HCT116 (cell line): ENCODE results near the gene CNN1. TPM values are rescaled to one million over a fixed set of nuclear protein-coding genes. Genes with fewer than 3 reads are reported as not detected.

Experiments used
- ATAC-seq: fragments of 200-7000 bp; cut with Tn5 transposase; 2 replicates; pipeline ENCODE4 v1.9.1; 2020; ENCODE audit warnings: mild to moderate bottlenecking, moderate library complexity
- BruUV-seq: library from RNA; stranded (reverse); fragments of 400-500 nt; replicated peaks from 2 replicates; lab custom pipeline; 2021; lab: Mats Ljungman, UMichigan
- CTCF ChIA-PET: fragments of 300-600 bp; sonication (Branson Sonifier 250); formaldehyde crosslinking; loops from one replicate; lab custom pipeline; 2021; ENCODE audit warnings: antibody characterized with exemption; lab: Charles Lee
- POLR2A ChIA-PET: fragments of 300-600, 350-600 bp; sonication (Branson Sonifier 250); formaldehyde crosslinking; loops from one replicate; lab custom pipeline; 2021; ENCODE audit warnings: antibody characterized with exemption; lab: Charles Lee
- RAD21 ChIA-PET, 2 experiments: fragments of 300-600 bp; sonication (Branson Sonifier 250); formaldehyde crosslinking; loops; one replicate each; lab custom pipeline; 2023; ENCODE audit warnings: low total read pairs in 2 of 2; ENCODE audit not compliant: uncharacterized antibody in 2 of 2, unreplicated experiment in 2 of 2, low non-redundant PET in 1 of 2; lab: Charles Lee
- DNase-seq: peaks from one replicate; pipeline ENCODE4 v3.0.0-alpha.2; 2010; ENCODE audit warnings: low read depth, low spot score
- H2AFZ ChIP-seq: fragments of 200-600 bp; shearing (Covaris generic), sonication (generic); 2 replicates; pipeline ENCODE4 v1.6.1; 2017; ENCODE audit warnings: low read depth, mixed run types, mixed read lengths, antibody characterized with exemption, low read length; ENCODE audit not compliant: poor library complexity, severe bottlenecking
- H3K27ac ChIP-seq: 2 replicates; pipeline ENCODE4 v1.5.1; 2012; ENCODE audit warnings: low read depth, low read length
- H3K27me3 ChIP-seq: fragments of 200-600 bp; sonication (generic); 2 replicates; pipeline ENCODE4 v1.6.1; 2016; ENCODE audit warnings: mixed run types, low read length, mixed read lengths; ENCODE audit not compliant: insufficient read depth
- H3K36me3 ChIP-seq, 2 experiments: fragments of 200-500 bp in 1 of 2; fragments of 200-600 bp in 1 of 2; sonication (Bioruptor generic) in 1 of 2; sonication (generic) in 1 of 2; 2 replicates each; pipeline versions ENCODE4 v1.5.1 to v1.6.1; 2014 to 2016; ENCODE audit warnings: low read length in 2 of 2, inconsistent platforms in 1 of 2, mixed read lengths in 1 of 2, mixed run types in 1 of 2; ENCODE audit not compliant: insufficient read depth in 2 of 2, control insufficient read depth in 1 of 2
- H3K4me1 ChIP-seq, 2 experiments: fragments of 200-600 bp in 1 of 2; sonication (generic) in 1 of 2; 2 replicates each; pipeline versions ENCODE4 v1.5.1 to v1.6.1; 2012 to 2017; ENCODE audit warnings: low read length in 2 of 2, inconsistent platforms in 1 of 2, mild to moderate bottlenecking in 1 of 2, mixed read lengths in 1 of 2, mixed run types in 1 of 2, moderate library complexity in 1 of 2; ENCODE audit not compliant: insufficient read depth in 2 of 2, control insufficient read depth in 1 of 2
- H3K4me2 ChIP-seq: fragments of 200-600 bp; sonication (generic); 2 replicates; pipeline ENCODE4 v1.6.1; 2017; ENCODE audit warnings: mixed run types, low read length, mixed read lengths
- H3K4me3 ChIP-seq, 2 experiments: fragments of 200-600 bp in 1 of 2; sonication (generic) in 1 of 2; replicated peaks in 1 of 2; 2 replicates each; pipeline ENCODE4 v1.5.1; 2011 to 2016; ENCODE audit warnings: low read length in 2 of 2, control low read depth in 1 of 2, low read depth in 1 of 2, mild to moderate bottlenecking in 1 of 2, mixed read lengths in 1 of 2, mixed run types in 1 of 2
- H3K79me2 ChIP-seq: fragments of 200-600 bp; sonication (generic); 2 replicates; pipeline ENCODE4 v1.6.1; 2017; ENCODE audit warnings: mild to moderate bottlenecking, mixed run types, low read length, moderate library complexity, mixed read lengths; ENCODE audit not compliant: insufficient read depth
- H3K9ac ChIP-seq: fragments of 200-600 bp; sonication (generic); 2 replicates; pipeline ENCODE4 v1.6.1; 2016; ENCODE audit warnings: low read length, mixed read lengths
- H3K9me2 ChIP-seq: fragments of 200-600 bp; sonication (generic), shearing (Covaris generic); 2 replicates; pipeline ENCODE4 v1.6.1; 2017; ENCODE audit warnings: mixed run types, mild to moderate bottlenecking, moderate library complexity; ENCODE audit not compliant: insufficient read depth
- H3K9me3 ChIP-seq, 2 experiments: fragments of 200-500 bp in 1 of 2; fragments of 200-600 bp in 1 of 2; sonication (Bioruptor generic) in 1 of 2; sonication (generic) in 1 of 2; 2 replicates each; pipeline ENCODE4 v1.6.1; 2014 to 2017; ENCODE audit warnings: low read length in 2 of 2, mixed read lengths in 2 of 2, inconsistent platforms in 1 of 2, low read depth in 1 of 2, mild to moderate bottlenecking in 1 of 2, mixed run types in 1 of 2, moderate library complexity in 1 of 2; ENCODE audit not compliant: control insufficient read depth in 1 of 2, insufficient read depth in 1 of 2
- H4K20me1 ChIP-seq: fragments of 200-600 bp; sonication (generic), shearing (Covaris generic); 2 replicates; pipeline ENCODE4 v1.6.1; 2017; ENCODE audit warnings: mixed run types, mild to moderate bottlenecking, moderate library complexity; ENCODE audit not compliant: insufficient read depth
- CBX3 ChIP-seq: IDR thresholded peaks from 2 replicates; pipeline ENCODE4 v1.6.1; 2012; ENCODE audit warnings: low read depth
- CTCF ChIP-seq, 3 experiments: fragments of 200-600 bp in 1 of 3; sonication (generic) in 1 of 3; IDR thresholded peaks in 2 of 3; conservative IDR thresholded peaks in 1 of 3; 2 replicates each; pipeline ENCODE4 v1.5.1; 2012 to 2017; ENCODE audit warnings: low read depth in 2 of 3, low read length in 2 of 3, antibody characterized with exemption in 1 of 3, borderline replicate concordance in 1 of 3, control low read depth in 1 of 3, mild to moderate bottlenecking in 1 of 3, mixed read lengths in 1 of 3, mixed run types in 1 of 3, moderate library complexity in 1 of 3; ENCODE audit not compliant: insufficient read depth in 1 of 3
- EGR1 ChIP-seq: IDR thresholded peaks from 2 replicates; pipeline ENCODE4 v1.6.1; 2012; ENCODE audit warnings: low read depth
- ELF1 ChIP-seq: IDR thresholded peaks from 2 replicates; pipeline ENCODE4 v1.6.1; 2012; ENCODE audit warnings: low read depth, borderline replicate concordance
- EZH2 ChIP-seq: fragments of 200-600 bp; sonication (generic); IDR thresholded peaks from 2 replicates; pipeline ENCODE4 v1.6.1; 2017; ENCODE audit warnings: antibody characterized with exemption, mixed run types
- EZH2phosphoT487 ChIP-seq: fragments of 200-600 bp; IDR thresholded peaks from 2 replicates; pipeline ENCODE4 v1.6.1; 2018; ENCODE audit warnings: antibody characterized with exemption, borderline replicate concordance
- FOSL1 ChIP-seq: IDR thresholded peaks from 2 replicates; pipeline ENCODE4 v1.6.1; 2012; ENCODE audit warnings: low read depth
- JUND ChIP-seq: IDR thresholded peaks from 2 replicates; pipeline ENCODE4 v1.6.1; 2012
- MAX ChIP-seq: IDR thresholded peaks from 2 replicates; pipeline ENCODE4 v1.6.1; 2012
- POLR2A ChIP-seq: IDR thresholded peaks from 2 replicates; pipeline ENCODE4 v1.7.0; 2011; ENCODE audit warnings: borderline replicate concordance; ENCODE audit not compliant: insufficient read depth, insufficient read length; ENCODE audit errors: extremely low read depth
- POLR2AphosphoS5 ChIP-seq: IDR thresholded peaks from 2 replicates; pipeline ENCODE4 v1.6.1; 2011; ENCODE audit warnings: mild to moderate bottlenecking, low read depth, low read length, moderate library complexity
- RAD21 ChIP-seq: IDR thresholded peaks from 2 replicates; pipeline ENCODE4 v1.6.1; 2012; ENCODE audit warnings: low read depth, mild to moderate bottlenecking
- REST ChIP-seq: IDR thresholded peaks from 2 replicates; pipeline ENCODE4 v1.6.1; 2012; ENCODE audit warnings: low read depth
- SIN3A ChIP-seq: IDR thresholded peaks from 2 replicates; pipeline ENCODE4 v1.6.1; 2012; ENCODE audit warnings: low read depth
- SP1 ChIP-seq: IDR thresholded peaks from 2 replicates; pipeline ENCODE4 v1.6.1; 2012; ENCODE audit warnings: low read depth
- SRF ChIP-seq: IDR thresholded peaks from 2 replicates; pipeline ENCODE4 v1.6.1; 2012; ENCODE audit warnings: low read depth
- TCF7L2 ChIP-seq: IDR thresholded peaks from 2 replicates; pipeline ENCODE4 v1.7.0; 2011; ENCODE audit warnings: borderline replicate concordance, inconsistent platforms; ENCODE audit not compliant: insufficient read depth, insufficient read length; ENCODE audit errors: extremely low read depth
- ZBTB33 ChIP-seq: IDR thresholded peaks from 2 replicates; pipeline ENCODE4 v1.6.1; 2011; ENCODE audit warnings: mild to moderate bottlenecking, low read length, moderate library complexity; ENCODE audit not compliant: insufficient replicate concordance; ENCODE audit errors: extremely low read depth
- ZFX ChIP-seq: fragments of 450-650 bp; IDR thresholded peaks from 2 replicates; pipeline ENCODE4 v1.6.1; 2017
- intact Hi-C: fragments of 100-400 bp; cut with micrococcal nuclease; formaldehyde crosslinking; loops from 2 replicates; pipeline ENCODE4 v1.10.0; 2022
- total RNA-seq: library from RNA; stranded (reverse); gene quantifications from one replicate; pipeline ENCODE4 v1.2.1, GENCODE V29; 2021; ENCODE audit not compliant: unreplicated experiment

The CNN1 gene
- total RNA-seq, 1 experiment from 2014 or later, result 0.64 TPM

GRCh38 chr19:11513946-11514345, 24.7 kb upstream of the CNN1 start:
- H3K9me3 ChIP-seq, result no peaks in the 10 kb centered on the region
- no peak overlapping the region for H3K9ac ChIP-seq
- H3K27ac ChIP-seq, result no peak overlapping the region
- H2AFZ ChIP-seq, result no peak overlapping the region
- H3K9me2 ChIP-seq, result no peaks in the 10 kb centered on the region
- H3K4me2 ChIP-seq, result no peak overlapping the region
- no peaks in the 10 kb centered on the region; a peak in 2 of 4 replicates for H3K36me3 ChIP-seq
- H3K27me3 ChIP-seq, result no peaks in the 10 kb centered on the region
- ChIA-PET RAD21 (no interaction called here), CTCF (no interaction called here), POLR2A (no interaction called here)
- ATAC-seq (no peak), DNase-seq (no peak)
- TF ChIP-seq JUND (no peak), RAD21 (no peak), ELF1 (no peak), FOSL1 (no peak), ZBTB33 (no peak), POLR2A (no peak), SRF (no peak), CTCF (IDR thresholded peaks at IDR 0.05 in 2 of 3, conservative IDR thresholded peaks at IDR 0.05 in 1 of 3; ENCODE audit: borderline replicate concordance in 1 of 3, insufficient read depth in 1 of 3, low read depth in 2 of 3, low read length in 2 of 3) (no peak), CBX3 (no peak), SIN3A (no peak), EZH2phosphoT487 (no peak), EGR1 (no peak), POLR2AphosphoS5 (no peak), TCF7L2 (no peak), SP1 (no peak), ZFX (no peak), EZH2 (no peak), REST (no peak), MAX (no peak)
- no peak overlapping the region for H3K4me3 ChIP-seq
- no peaks in the 10 kb centered on the region for H4K20me1 ChIP-seq
- no peaks in the 10 kb centered on the region for H3K4me1 ChIP-seq
- no peaks in the 10 kb centered on the region for H3K79me2 ChIP-seq
- no TSS peak for BruUV-seq
- intact Hi-C loops, result no loop called here
